ENCODE measurements around the gene PCYT2.

- TF ChIP-seq POLR2AphosphoS5 (IDR thresholded peaks at IDR 0.05): no peak
- no peak for TF ChIP-seq CTCF (IDR thresholded peaks at IDR 0.05)
- TF ChIP-seq POLR2A (IDR thresholded peaks at IDR 0.05): no peak
Measured at GRCh38 chr17:81906476-81907218, 4.6 kb downstream of the PCYT2 start.
